ENCODE results near the gene MAP3K2. TPM values are rescaled to one million over a fixed set of nuclear protein-coding genes. Genes with fewer than 3 reads are reported as not detected.

MAP3K2 gene
- total and polyA plus RNA-seq, 10 of the 15 experiments (the other 5 are each of a cell fraction or from before 2014, with no cell fraction given): 2.7 to 39.6 (median 16.1) TPM

DNA sequence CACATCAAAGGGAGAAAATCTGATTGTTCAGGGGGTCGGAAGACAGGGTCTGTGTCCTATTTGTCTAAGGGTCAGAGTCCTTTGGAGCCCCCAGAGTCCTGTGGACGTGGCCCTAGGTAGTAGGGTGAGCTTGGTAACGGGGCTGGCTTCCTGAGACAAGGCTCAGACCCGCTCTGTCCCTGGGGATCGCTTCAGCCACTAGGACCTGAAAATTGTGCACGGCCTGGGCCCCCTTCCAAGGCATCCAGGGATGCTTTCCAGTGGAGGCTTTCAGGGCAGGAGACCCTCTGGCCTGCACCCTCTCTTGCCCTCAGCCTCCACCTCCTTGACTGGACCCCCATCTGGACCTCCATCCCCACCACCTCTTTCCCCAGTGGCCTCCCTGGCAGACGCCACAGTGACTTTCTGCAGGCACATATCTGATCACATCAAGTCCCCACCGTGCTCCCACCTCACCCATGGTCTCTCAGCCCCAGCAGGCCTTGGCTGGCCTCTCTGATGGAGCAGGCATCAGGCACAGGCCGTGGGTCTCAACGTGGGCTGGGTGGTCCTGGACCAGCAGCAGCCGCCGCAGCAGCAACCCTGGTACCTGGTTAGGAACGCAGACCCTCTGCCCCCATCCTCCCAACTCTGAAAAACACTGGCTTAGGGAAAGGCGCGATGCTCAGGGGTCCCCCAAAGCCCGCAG is 34.2 kb upstream of the MAP3K2 start (continued):
- TF ChIP-seq, protein P1, sequence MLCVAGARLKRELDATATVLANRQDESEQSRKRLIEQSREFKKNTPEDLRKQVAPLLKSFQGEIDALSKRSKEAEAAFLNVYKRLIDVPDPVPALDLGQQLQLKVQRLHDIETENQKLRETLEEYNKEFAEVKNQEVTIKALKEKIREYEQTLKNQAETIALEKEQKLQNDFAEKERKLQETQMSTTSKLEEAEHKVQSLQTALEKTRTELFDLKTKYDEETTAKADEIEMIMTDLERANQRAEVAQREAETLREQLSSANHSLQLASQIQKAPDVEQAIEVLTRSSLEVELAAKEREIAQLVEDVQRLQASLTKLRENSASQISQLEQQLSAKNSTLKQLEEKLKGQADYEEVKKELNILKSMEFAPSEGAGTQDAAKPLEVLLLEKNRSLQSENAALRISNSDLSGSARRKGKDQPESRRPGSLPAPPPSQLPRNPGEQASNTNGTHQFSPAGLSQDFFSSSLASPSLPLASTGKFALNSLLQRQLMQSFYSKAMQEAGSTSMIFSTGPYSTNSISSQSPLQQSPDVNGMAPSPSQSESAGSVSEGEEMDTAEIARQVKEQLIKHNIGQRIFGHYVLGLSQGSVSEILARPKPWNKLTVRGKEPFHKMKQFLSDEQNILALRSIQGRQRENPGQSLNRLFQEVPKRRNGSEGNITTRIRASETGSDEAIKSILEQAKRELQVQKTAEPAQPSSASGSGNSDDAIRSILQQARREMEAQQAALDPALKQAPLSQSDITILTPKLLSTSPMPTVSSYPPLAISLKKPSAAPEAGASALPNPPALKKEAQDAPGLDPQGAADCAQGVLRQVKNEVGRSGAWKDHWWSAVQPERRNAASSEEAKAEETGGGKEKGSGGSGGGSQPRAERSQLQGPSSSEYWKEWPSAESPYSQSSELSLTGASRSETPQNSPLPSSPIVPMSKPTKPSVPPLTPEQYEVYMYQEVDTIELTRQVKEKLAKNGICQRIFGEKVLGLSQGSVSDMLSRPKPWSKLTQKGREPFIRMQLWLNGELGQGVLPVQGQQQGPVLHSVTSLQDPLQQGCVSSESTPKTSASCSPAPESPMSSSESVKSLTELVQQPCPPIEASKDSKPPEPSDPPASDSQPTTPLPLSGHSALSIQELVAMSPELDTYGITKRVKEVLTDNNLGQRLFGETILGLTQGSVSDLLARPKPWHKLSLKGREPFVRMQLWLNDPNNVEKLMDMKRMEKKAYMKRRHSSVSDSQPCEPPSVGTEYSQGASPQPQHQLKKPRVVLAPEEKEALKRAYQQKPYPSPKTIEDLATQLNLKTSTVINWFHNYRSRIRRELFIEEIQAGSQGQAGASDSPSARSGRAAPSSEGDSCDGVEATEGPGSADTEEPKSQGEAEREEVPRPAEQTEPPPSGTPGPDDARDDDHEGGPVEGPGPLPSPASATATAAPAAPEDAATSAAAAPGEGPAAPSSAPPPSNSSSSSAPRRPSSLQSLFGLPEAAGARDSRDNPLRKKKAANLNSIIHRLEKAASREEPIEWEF (IDR thresholded peaks at IDR 0.05; ENCODE audit: insufficient replicate concordance, low read depth, low read length): no peak
- TF ChIP-seq, protein P2, sequence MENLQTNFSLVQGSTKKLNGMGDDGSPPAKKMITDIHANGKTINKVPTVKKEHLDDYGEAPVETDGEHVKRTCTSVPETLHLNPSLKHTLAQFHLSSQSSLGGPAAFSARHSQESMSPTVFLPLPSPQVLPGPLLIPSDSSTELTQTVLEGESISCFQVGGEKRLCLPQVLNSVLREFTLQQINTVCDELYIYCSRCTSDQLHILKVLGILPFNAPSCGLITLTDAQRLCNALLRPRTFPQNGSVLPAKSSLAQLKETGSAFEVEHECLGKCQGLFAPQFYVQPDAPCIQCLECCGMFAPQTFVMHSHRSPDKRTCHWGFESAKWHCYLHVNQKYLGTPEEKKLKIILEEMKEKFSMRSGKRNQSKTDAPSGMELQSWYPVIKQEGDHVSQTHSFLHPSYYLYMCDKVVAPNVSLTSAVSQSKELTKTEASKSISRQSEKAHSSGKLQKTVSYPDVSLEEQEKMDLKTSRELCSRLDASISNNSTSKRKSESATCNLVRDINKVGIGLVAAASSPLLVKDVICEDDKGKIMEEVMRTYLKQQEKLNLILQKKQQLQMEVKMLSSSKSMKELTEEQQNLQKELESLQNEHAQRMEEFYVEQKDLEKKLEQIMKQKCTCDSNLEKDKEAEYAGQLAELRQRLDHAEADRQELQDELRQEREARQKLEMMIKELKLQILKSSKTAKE (IDR thresholded peaks at IDR 0.05; ENCODE audit: low read depth, poor library complexity, severe bottlenecking): no peak
- TF ChIP-seq ZNF622 (IDR thresholded peaks at IDR 0.05) (no peak), POLR2AphosphoS2 (IDR thresholded peaks at IDR 0.05; ENCODE audit: low read depth, low read length) (no peak)
